ENCODE measurements around the gene CAPS.

Gene CAPS

GRCh38 chr19:5892772-5893275 is 21.2 kb upstream of the CAPS start:
- DNase-seq, result no peak

- no peak for DNase-seq
Measured at GRCh38 chr19:5893296-5893903, 20.7 kb upstream of the CAPS start.

GRCh38 chr19:5893907-5894703 is 19.9 kb upstream of the CAPS start:
- DNase-seq, result no peak

GRCh38 chr19:5894704-5895349 is 19.2 kb upstream of the CAPS start:
- no peak for DNase-seq

GRCh38 chr19:5895409-5895808 is 18.6 kb upstream of the CAPS start:
- DNase-seq, result no peak

- no peak for DNase-seq
Measured at GRCh38 chr19:5895890-5896289, 18.2 kb upstream of the CAPS start.

- DNase-seq, result no peak
Measured at GRCh38 chr19:5896365-5897076, 17.5 kb upstream of the CAPS start.

- no peak for DNase-seq
Measured at GRCh38 chr19:5897189-5897969, 16.7 kb upstream of the CAPS start.

- no peak for DNase-seq
Measured at GRCh38 chr19:5899728-5900526, 14.1 kb upstream of the CAPS start.

GRCh38 chr19:5900976-5901375 is 13.1 kb upstream of the CAPS start:
- DNase-seq, result no peak

- no peak for DNase-seq
Measured at GRCh38 chr19:5903056-5903623, 10.9 kb upstream of the CAPS start.

- peak; percentile 96 for DNase-seq
Measured at GRCh38 chr19:5903624-5904351, 10.3 kb upstream of the CAPS start, which contains the start of gene NDUFA11. Gene NDUFA11, minus strand, starts transcription at chr19:5903790. Its CDS starts 82 bp downstream, at chr19:5903708.

- peak; percentile 100 for DNase-seq
Measured at GRCh38 chr19:5904352-5905113, 9.5 kb upstream of the CAPS start, which contains the start of gene VMAC. Gene VMAC, plus strand, starts transcription at chr19:5904872. Its CDS starts 19 bp downstream, at chr19:5904891.

GRCh38 chr19:5905114-5905778 is 8.8 kb upstream of the CAPS start:
- no peak for DNase-seq

GRCh38 chr19:5907241-5907640 is 6.8 kb upstream of the CAPS start:
- no peak for DNase-seq

GRCh38 chr19:5908773-5909442 is 5.1 kb upstream of the CAPS start:
- no peak for DNase-seq

- no peak for DNase-seq
Measured at GRCh38 chr19:5910638-5910907, 3.5 kb upstream of the CAPS start.

GRCh38 chr19:5911366-5911765 is 2.7 kb upstream of the CAPS start:
- no peak for DNase-seq
